CD4-positive, alpha-beta T cell treated with Interleukin-6 for 4 hours (primary cell): ENCODE results near the gene SEMA3C.

ENCODE experiments used
- DNase-seq: peaks from one replicate; pipeline ENCODE4 v3.0.0-alpha.2; 2020; ENCODE audit warnings: mixed read lengths

The SEMA3C gene

DNA sequence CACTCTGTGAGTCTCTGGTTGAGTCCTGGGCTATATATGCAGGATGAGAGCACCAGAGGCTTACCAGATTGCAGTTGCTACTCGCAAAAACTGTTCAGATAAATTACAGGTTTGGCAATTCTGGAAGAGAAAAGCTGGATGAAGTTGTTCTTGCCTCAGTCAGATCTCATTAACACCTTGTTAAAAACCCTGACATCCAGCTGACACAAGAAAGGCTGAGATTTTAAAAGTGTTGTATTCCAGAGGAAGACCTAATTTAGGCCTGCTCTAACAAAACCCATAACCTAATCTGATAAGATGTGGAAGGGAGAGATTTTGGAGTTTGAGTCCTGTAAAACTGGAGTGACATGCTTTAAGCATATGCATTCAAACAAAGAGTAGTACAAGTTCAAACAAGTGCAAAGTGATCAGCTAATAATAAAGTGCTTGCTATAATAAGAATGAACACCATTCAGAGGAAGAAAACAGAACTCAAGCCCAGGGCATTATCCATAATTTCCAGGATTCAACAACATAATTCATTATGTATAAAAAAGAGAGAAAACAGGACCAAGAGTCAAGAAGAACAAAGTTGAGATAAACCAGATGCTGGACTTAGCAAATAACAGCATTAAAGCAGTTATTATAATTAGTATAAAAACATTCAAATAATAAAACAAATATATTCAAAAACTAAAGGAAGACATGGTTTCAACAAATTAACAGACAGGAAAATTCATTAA is 144.9 kb downstream of the SEMA3C start:
- no peak for DNase-seq

DNA sequence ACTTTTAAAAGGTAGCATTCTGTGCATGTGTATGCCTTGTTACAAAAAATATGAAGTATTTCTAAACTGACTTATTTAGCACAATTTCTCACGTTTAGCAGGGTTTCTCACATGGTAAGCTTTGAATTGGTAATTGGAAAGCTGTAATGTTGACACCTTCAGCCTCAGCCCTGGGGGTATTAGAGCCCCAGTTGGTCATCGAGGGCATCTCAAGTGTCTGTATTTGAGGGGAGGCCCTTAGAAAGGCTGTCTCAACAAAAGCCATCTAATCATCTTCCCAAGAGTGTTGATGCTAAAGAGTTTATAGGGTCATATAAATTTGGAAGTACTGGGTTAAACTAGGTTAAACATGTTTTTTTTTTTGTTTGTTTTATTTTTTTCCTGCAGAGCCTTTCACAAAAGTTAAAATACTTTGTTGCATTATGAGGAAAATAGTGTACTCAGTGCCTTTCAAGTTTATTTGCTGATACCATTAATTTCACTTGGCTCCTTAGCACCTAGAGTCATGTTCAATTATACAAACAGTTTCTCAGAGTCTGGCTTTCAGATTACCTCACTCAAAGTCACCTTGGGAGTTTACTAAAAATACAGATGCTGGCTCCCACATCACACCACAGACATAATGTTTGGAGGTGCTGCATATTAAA is 146.4 kb downstream of the SEMA3C start:
- no peak for DNase-seq

DNA sequence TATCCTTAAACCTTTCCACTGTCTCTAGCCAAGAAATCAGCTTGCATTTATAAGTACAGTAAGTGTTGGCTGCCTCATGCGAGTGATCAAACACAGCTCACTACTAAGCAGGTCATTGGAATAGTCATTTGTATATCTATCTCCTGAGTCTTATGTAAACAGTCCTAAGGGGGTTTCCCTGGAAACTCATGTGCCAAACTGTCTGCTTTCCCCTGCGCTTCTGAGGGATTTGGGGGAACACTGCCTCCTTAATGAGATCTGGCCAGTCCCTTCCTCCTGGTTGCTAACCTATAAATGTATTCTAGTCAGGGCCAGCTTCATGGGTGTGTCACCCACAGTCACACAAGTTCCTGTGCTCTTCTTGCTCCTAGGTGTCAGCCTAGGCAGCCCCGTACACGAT is 147.3 kb downstream of the SEMA3C start:
- no peak for DNase-seq

DNA sequence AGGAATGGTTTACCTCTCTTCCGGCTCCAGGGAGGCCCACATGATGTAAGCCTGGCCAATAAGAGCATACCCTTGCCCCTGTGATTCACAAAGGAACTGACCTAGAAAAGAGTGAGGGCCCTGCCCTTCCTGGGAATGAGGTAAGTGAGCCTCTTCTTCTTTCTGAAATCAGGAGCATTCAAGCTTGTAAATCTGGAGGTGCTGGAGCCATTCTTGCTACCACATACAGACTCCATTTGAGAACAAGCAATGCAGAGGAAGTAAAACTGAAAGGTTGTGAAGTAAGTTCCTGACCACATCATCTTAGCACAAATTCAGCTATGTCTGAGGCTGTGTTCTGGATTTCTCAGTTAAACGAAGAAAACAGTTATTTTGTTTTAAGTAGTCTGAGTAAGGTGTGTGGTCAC is 148.2 kb downstream of the SEMA3C start:
- DNase-seq = no peak

DNA sequence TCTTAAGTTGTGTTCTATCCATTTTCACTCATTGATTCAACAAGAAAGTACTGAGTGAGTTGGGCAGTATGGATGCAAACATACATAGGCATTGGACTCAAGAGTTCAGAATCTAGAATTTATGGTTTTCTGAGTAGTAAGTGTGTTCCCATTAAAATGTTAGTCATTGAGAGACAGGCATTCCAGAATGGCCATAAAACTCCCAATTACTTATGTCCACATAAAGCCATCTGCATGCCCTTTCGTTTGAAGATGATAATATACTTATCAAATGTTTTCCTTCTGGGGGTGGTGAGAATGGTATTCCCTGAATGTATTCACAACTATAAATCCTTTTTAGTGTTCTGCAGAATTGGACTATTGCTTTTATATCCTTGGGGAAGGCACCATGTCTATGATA is 148.8 kb downstream of the SEMA3C start:
- no peak for DNase-seq

DNA sequence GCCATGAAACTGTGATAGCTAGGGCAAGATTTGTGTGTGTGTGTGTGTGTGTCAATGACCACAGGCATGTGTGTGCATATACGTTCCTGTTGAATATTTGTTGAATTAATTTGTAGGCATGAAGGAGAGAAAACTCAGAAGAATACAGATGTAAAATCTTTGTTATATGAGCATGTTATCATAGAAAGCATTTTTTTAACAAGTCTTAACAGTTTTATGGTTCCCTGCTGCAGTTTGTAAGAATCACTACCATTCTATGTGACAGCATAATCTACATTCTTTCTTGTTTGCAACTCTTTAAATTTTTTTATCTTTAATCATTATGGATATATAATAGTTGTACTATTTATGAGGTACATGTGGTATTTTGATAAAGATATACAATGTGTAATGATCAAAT is 150.1 kb downstream of the SEMA3C start:
- DNase-seq = no peak

DNA sequence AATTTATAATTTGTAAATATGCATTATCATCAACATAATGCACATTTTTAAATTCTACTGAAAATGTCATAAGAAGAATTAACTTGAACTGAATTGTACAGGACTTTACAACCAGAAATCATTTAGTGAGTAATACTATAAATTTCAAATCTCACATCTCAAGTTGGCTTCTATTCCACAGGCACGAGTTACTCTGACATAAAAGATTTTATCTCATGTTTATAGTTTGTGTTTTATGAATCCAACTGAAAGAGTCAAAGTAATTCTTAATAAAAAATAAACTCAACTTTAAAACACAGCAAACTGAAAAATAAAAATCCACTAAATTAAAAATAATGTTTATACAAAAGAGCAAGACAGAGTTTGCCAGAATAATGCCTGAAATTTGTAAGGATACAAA is 151.2 kb downstream of the SEMA3C start:
- DNase-seq = no peak

DNA sequence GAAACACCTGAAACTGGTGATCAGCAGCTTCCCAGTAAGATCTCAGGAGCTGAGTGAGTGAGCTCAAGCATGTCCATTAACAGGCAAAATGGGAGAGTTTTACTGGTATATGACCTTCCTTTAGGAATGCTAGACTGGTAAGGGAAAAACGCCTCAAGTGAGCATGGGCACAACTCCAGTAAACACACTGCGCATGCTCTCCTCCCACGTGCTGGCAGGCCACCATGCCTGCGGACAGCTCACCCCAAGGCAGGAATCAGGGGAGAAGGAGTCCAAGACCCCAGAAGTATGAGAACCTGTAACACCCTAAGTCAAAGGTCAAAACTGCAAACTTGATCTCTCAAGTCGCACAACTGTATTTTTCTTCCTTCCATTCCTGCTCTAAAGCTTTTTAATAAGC is 152.1 kb downstream of the SEMA3C start:
- DNase-seq = no peak

DNA sequence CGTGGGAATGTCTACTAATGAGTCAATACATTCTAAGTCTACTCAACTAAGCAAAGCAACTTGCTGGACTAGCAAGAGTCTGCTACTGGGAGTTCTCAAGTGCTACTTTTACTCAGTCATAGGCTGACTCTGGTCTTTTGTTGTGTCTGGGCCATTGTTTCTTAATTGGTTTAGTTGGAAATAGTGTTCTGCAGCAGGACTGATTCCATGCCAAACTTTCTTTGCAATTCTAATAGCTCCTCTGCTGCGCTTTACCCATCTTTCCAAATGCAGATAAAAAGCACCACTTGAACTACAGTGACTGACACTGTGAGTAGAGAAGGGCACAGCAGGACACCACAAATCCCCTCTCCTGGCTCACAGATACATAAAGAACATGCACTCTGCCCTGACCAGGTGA is 154.7 kb downstream of the SEMA3C start:
- no peak for DNase-seq

DNA sequence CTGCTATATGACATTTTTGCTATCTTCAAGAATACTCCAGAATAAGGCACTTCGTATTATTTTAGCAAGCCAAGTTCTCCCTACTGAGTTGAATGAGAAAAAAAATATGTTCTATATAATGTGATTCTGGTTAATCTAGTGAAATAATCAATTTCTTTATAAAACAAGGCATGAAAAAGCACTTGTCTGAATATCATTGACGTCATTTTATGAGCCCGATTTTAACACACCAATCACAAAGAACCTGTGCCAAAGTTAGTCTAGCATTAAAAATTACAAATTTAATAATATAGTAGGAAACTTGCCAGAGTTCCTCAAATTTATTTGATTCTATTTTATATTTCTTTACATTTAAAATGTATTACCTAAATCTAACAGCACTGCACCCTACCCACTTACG is 155.1 kb downstream of the SEMA3C start:
- no peak for DNase-seq

DNA sequence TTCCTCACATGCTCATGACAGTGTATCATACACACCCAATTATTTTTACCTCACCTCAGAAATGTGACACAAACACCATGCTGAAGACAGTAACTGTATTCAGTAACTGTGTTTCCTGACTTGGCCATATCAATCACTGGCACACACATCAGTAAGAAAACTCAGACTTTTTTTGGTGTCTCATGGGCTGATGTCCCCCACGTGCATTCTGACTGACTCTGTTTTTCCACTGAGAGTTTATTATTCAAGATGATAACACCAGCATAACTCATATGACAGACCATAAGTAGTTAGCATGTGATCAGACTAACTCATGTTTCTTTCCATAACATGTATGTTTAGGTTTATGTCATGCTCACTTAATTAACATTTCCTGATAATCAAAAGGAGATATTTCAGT is 155.6 kb downstream of the SEMA3C start:
- no peak for DNase-seq

DNA sequence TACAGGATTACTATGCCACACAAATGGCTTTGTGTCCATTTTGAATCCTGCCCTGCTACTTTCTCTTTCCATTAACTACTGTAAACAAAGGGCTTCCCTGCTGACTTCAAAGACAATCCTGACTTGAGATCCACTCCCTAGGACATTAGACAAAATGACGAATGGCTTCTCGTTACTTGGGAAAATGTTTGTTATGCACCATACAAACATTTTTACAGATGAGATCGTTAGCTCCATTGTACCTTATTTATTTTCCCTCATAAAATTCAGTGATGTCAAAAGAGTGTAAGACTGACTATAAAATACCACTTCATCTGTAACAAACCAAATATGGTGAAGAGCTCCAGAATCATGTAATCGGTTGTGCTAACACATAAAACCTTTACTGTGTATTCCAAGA is 158.6 kb downstream of the SEMA3C start:
- DNase-seq = no peak

DNA sequence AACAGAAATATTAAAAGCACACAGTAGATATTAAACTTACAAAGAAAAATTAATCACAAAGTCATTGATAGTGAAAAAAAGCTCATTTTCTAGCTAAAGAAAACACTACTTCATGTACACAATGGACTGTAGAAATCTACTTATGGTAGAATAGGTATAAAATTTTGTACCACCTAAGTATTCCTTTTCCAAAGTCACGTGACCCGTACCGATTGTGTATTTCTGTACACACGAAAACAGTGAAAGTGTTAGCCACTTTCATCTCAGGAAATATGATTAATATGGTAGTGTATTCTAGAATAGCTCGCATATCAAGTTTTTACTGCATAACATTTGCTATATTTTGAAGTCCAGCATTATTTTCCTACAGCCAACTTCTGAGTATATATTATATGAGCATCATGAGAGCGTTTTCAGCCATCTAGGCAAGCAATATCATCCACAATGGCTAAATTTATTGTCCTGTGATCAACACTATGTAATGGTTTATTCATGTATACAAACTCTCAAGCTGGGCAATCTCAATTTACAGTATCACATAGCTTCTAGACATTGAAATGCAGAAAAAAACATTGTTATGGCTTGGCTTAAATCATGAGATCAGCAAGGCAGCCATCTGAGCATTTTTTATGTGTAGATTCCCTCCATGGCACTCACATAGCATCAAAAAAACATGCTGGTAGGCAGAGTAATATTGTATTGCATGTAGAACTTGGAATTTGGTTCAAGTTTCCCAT is 165.7 kb downstream of the SEMA3C start:
- DNase-seq = no peak

DNA sequence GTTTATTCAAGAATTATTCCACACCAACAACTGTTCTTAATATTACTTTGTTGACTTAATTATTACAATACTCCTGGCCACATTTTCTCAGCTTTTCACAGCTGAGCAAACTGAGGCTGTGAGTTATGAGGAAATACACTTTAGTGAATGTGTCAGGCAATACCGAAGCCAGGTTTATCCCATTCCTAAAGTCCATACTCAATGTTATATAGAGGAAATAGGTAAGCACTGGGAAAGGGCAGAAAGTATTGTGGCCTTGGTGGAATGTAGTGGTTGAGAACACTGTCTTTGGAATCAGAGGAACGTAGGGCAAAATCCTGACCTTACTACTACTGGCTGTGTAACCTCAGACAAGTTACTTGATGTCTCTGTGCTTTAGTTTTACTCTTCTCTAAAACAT is 169.6 kb downstream of the SEMA3C start:
- DNase-seq = no peak

DNA sequence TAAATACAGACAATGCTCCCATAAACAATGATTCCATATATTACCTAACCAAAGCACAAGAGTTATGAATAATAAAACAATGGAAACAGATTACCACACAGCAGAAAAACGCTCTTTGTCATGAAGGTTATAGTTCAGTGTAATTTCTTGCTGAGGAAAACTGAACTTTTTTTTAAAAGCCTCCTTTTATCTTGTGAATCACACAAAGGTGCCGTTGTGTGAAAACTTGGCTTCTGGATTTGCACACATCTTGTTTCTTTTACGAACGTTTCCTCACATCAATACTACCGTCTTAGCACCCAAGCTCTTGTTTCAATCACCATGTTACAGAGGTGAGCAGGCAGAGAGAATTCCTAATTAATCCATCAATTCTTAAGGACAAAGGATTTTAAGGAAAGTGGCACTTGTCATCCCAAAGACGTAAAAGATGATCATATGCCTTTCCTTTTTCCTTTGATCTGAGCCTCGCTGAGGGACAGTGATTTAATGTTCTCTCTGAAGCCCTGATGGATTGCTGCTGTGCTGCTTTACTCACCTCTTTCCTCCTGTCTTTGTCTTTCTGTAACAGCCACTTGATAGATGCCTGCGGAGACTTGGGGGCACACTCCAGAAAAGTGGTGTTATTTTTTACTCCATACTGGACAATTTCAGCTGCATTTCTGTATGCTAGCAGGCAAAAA is 170.3 kb downstream of the SEMA3C start:
- no peak for DNase-seq

DNA sequence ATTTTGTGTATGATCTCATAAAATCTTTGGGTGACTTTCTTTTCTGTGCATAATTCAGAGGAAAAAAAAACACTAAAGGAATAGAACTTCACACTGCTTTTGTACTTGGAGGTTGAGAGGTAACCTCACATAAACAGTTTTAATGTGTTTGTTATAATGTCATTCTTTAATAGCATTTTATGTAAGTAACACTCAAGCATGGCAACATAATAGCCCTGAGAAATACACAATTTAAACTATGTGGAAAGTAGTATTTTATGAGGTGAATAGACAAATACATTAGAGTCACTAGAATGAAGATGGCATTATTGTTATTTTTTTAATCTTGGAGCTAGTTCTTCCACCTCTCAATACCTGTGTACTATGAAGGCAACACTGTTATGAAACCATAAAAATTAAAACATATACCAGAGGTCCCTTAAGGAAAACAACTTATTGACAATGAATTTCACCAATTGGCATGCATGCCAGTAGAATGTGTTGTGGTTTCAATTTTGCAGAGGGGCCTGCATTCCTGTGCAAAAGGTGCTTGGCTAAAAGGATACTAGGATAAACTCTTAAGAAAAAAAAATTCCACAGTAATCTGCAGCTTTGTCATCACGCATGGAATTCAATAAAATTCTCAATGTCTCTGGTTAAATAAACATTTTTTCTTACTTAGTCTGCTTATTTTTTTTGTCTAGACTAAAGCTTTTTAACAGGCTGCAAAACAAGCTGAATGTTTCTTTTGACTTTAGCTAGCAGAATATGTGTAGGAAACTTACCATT is 177.9 kb downstream of the SEMA3C start:
- no peak for DNase-seq

DNA sequence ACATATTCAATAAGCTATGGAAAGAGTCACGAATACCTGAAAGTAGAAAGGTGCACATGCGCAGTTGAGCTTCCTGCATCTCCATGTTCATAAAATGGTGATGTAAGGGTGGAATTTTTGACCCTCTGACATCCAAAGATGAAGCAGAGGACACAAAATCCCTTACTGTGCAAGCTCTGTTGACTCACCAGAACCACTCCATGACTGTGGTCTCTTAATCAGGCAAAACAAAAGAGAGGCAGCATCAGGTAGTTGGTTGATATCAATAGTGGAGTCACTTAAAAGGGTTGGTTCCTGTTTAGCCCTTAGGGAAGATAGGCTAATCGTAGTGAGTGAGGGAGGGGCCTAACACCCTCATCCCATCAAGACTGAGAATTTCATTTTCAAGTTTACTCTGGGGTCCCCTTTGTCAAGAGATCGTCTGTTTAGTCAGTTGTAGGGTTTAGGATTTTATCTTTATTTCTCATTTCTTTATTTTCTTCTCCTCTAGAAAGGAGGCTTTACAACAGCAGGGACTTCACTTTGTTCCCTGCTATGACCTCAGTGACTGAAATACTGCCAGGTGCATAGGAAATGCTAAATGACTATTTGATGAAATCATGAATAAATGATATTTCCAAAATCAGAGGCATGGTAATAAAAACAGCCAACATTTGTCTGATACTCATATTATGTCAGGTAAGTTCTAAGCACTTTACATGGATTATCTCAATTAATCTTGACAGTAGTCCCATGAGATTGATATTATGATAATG is 182.3 kb downstream of the SEMA3C start:
- DNase-seq = no peak

DNA sequence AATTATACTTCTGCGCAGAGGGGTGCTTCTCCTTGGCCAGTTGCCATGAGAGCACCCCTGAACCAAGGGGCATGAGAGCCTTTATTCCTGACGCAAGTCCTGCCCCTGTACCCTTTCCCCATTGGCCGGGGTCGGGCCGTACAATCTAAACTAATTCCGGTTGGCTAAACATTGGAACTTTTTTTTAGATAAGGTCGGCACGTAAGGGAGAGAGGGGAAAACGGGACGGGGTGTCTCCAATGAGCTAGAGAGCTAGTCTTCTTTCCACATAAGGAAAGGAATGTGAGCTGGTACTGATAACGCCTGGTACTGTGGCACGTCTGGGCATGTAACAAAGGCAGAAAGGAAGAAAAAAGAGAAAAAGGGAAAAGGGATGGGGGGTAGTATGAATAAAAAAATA is 183.5 kb downstream of the SEMA3C start:
- DNase-seq = no peak

DNA sequence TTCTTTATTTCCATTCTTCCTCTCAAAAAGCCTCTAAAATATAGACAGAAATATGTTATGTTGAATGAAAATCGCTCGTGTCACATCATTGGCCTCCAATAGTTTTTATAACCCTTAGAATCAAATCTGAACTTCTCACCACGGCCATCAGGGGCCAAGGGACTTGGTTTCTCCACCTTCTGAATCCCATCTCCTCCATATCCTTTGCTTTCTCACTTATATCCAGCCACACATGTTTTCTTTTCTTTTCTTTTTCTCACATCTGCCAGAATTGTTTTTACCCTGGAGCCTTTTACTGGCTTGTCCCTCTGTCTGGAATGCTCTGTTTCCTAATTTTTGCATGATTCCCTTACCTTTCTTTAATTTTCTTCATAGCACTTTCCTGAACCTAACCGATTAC is 184.8 kb downstream of the SEMA3C start:
- no peak for DNase-seq

DNA sequence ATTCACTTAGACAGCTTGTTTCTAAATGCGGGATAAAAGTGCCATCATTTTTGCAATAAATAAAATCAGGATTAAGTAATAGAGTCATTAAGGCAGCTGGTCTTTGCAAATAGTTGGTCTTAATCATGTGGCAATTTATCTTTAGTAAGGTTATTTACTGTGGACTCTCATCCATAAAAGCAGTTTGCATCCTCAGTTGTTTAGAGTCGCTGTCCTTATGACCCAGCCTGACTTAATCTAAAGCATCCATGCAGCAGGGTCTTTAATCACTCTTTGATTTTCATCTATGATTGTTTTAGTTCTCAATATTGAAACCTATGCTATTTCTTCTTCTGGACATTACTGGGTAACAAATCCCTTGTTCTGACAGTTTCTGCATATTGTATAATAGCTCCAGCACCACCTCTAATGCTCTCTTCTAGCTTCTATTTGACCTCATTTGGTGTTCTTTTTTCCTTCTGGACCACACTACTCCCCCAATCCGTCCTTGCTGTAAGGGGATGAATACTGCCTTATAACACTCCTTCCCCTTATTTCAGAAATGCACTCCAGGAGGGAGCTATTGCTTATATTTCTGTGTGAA is 185.4 kb downstream of the SEMA3C start:
- no peak for DNase-seq

DNA sequence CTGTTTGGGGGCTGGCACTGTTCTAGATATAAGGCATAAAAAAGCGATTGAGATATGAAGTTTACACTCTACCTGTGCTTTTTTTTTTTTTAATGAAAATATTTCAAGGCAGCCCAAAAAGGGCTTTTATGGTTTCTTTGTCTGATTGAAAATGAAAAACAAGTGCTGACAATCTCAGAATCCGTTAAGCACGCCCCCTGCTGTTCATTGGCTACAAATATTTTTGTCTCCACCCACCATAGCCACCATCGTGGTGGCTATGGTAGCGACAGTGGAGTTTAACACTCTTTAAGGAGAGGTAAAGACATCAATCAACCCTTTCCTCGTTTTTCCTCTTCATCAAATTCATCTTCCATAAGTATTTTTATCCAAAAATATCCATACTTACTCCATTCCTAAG is 186.2 kb downstream of the SEMA3C start:
- DNase-seq = no peak

DNA sequence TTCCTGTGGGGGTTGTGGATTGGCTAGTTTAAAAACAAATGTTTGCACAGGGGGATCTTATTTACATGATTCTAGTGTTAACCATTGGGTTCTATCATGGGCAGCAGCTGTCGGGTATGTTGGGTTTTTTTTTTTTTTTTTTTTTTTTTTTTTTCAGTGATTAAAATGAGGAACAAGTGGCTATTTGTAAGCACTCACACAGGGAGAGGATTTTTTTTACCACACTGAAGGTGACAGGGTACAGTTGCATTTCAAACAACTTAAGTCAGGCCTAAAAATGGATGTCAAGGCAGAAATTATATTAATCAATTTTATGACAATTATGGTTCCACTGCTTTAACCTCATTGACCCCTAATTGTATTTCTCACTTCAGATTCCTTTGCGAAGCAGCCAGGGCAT is 187.6 kb downstream of the SEMA3C start:
- DNase-seq = no peak
